Activated CD4-positive, alpha-beta T cell treated with anti-CD3 and anti-CD28 coated beads, Interleukin-2, amount 50 U/mL, for 4 hours (primary cell): ENCODE measurements around the gene MID1IP1.

ENCODE experiments used
- DNase-seq, 2 experiments: peaks; one replicate each; pipeline ENCODE4 v3.0.0-alpha.2; 2020

MID1IP1 gene

DNA sequence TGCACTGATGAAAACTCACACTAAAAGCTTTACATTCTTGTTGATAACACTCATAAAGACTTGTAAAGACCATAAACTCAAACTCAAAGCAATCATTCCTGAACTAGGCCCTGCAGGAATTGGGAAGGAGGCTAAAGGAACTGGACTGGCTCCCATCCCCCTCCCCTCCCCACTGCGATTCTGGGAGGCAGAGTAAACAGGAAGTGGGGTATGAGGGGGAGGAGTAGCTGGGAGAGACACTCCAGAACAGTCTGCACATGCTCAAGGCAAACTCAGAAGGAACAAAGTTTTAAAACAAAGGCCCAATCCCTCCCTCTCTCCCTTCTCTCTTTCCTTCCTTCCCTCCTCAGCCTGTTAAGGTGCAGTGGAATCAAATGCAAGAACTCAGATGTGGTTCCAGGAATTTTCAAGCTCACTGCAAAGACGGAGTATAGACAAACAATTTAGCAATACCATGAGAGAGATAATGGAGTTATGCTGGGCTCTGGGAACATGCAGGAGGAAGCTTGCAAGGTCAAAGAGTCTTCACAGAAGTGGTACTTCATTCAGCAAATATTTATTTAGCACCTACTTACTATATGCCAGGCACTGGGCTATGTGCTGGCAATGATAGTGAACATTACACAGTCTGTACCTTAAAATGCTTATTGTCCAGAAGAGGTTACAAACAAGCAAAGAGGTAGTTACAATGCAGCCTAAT lies 15.9 kb downstream of the MID1IP1 start:
- no peak for DNase-seq

DNA sequence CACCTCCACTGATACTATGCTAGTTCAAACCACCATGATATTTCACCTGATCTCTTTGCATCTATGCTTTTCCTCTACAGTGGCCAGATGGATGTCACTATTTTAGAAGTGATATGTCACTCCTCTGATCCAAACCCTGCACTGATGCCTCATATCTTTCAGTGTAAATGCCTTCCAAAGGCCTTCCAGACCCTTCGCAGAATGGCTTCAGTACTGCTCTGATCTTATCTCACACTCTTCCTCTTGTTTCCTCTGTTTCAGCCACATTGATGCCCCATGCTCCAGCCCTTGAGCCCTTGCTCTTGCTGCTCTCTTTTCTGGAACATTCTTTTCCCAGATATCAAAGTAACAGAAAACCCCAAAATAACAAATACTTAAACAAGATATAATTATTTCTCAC lies 17.9 kb downstream of the MID1IP1 start:
- no peak for DNase-seq

DNA sequence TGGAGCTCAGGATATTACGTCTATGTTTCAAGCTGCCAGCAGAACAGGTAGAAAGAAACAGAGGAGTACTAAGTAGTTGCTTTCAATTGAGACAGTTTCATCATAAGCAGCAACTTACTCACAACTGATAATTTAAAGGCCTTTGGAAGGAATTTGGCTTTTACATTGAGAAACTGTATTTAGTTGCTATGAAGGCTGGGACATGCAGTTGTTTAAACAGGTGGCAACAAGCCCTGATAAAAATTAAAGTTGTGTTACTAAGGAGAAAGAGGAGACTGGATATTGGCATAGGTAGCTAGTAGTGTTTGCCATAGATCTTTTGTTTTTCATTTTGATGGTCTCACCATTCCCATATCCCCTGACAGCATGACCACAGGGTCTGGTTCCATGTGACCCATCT lies 18.4 kb downstream of the MID1IP1 start:
- no peak for DNase-seq

DNA sequence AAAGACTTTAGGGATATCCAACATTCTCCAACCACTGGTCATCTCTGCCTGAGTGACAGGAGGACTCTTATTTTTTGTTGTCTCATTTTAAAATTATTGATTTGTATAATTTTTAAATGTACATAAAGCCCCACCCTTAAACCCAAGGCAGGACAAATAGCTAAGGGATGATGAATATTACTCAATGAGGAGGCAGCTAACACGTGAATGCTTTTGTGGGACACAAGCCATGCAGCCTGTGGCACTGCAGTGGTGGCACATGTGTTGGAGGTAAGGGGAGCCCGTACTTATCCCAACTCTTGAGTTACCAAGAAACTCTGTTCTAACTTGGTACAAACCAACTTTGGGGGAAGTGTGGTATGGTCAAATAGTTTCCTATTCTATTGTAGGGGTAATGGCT lies 19.5 kb downstream of the MID1IP1 start:
- no peak for DNase-seq

DNA sequence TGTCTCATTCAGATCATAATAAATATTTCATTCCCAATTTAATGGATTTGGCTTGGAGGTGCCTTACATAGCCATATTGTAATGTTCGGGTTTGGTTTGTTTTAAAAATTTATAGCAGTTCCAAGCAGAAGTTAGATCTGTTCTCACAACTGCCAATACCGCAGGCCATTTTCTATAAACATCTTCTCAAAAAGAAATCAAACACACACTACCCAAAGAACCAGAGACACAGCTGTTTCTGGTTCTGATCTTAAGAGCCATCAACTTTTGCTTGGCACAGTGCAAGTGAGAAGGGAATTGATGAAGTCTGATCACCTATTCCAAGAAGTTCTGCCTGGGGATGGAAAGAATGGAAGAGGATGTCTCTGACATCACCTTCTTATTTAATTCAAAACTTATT lies 22.9 kb downstream of the MID1IP1 start:
- DNase-seq, result no peak

DNA sequence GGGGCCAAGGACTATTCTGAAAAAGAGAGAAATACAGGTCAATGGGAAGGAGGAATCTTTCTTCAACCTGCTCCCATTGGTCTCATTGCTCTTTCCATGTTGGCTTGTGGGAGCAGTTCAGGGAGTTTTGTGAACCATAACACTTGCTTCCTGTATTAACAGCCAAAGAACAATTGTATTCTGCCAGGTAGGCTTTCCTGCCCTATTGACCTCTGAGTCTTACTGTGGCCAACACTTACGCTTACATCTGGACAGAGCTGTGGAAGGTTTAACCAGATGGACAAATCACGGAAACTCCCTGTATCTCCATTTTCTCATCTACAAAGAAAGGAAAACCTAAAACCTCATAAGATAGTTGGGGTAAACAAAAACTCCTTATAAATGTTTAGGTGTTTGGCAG lies 30.7 kb downstream of the MID1IP1 start:
- DNase-seq, result no peak

DNA sequence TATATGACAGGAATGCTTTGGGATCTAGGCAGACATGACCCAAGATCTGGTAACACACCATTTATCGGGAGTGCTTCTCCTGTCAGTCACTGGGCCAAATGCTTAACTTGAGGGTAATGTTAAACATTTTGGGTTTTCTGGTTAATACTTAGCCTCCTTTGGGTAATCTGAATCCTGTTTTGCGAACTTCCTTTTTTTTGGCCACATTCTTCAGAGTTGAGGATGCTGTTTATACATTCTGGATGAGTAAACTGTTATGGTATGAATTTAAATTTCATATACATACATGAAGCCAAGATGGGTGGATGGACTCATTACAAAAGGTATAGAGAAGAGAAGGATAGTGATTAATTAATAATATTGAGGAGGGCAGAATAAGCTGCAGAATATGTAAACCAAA lies 36.1 kb downstream of the MID1IP1 start:
- DNase-seq, result no peak

DNA sequence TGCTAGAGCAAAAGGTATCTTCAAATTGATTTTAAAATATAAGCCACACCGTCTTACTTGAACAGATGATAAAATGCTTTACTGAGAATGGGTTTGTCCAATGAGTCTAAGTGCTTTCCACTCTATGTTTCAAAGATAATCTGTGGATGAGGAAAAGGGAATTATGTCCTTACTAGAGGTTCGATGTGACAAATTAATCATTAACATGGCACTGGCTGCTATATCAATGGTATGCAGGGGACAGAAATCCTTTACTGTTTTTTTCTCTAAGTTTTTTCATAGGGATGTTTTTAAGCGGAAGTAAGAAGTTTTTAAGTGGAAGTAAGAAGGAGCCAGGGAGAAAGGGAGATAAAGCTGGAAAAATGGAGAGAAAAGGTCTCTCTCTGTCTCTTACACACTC lies 38.0 kb downstream of the MID1IP1 start:
- DNase-seq, result no peak

DNA sequence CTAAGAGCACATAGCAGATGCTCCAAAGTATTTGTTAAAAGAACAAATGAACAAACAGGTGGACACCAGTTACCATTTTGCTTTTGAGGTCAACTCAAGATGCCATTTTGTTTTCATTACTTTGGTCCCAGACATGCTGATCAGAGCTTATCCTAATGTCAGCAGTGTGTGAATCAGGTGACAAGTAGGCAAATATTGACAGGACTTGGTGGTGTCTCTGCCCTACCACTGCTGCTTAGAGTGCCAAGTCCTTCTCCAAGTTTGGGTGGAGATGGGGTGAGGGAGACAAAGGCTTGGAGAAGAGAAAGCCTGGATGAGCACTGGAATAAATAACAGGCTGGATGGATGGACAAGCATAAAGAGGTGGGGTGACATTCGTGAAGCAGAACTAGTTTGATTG lies 38.7 kb downstream of the MID1IP1 start:
- DNase-seq, result no peak

DNA sequence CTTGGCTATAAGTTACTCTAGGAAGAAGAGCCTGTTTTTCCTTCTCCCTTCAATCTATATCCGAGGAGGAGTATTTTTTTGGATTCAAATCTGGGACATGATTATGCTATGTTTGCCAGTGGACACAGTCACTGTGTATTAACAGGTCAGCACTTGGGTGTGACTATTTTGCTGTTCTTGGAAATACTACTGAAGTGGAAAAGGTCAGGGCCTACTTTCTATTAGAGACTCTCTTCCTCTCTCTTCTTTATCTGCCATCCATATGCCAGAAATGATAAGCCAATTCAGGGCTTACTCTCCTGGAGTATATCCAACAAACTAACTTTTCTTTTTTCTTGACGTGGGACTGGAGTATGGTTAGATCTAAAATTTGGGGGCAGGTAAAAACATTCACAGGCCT lies 40.5 kb downstream of the MID1IP1 start:
- DNase-seq, result no peak

DNA sequence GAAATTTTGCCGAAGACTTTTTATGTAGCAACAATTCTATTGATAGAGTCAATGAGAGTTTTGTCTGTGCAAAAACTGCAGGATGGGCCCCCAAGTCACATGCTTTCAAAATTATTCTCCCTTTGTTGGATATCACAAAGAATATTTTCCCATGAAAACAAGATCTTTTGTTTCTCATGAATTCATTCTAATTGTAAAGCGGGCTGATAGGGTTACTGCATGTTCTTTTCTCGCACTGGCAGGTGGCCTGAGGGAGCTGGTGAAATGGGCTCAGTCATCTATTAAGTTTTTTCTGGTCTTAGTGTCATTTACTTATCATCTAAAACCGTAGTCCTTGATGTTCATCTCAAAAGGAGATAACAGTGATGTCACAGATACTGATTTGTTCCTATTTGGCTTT lies 44.2 kb downstream of the MID1IP1 start:
- no peak for DNase-seq

DNA sequence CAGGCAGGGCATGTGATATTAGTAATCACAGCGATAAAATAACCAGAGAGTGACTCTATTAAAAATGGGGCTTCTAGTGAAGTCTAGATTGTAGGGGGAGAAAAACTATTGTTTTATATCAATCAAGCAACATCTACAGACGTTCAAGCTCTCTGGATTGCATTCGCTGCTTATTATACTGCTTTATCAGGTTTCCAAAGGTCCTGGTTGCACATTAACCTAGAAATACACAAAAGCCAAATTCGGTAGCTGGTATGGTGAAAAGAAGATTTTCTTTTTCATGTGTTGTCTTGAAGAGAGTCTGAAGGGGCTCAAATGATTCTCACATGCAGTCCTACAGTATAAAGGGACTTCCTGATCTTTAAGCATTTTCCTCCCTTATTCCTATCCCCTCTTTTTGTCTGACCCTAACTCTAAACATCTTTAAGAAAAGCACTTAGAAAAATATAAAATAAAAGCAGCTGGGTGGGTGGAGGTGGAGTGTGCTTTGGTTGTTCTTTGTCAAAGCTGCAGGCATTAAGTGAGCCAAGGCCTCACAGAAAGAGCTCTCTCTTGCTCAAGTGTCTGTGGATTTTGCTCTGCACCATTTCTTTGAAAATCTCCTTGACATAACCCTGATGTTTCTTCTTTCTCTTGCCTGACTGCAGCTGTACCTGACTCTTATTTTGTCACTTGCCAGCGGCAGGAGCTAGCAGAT lies 46.1 kb downstream of the MID1IP1 start:
- no peak for DNase-seq

DNA sequence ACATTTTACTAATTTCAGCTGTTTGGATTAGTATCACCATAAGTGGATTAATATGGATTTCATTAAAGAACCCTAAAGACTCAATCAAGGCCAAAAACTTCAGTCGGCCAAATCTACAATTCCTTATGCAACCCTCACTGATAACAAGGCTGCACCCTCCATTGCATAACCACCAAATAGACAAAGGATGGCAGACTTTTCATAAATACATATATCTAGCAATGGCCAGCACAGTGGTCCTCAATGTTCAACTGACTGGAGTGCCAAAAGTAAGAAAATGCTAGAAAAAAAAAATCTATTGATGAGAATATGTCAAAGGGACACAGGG lies 46.6 kb downstream of the MID1IP1 start:
- no peak for DNase-seq

DNA sequence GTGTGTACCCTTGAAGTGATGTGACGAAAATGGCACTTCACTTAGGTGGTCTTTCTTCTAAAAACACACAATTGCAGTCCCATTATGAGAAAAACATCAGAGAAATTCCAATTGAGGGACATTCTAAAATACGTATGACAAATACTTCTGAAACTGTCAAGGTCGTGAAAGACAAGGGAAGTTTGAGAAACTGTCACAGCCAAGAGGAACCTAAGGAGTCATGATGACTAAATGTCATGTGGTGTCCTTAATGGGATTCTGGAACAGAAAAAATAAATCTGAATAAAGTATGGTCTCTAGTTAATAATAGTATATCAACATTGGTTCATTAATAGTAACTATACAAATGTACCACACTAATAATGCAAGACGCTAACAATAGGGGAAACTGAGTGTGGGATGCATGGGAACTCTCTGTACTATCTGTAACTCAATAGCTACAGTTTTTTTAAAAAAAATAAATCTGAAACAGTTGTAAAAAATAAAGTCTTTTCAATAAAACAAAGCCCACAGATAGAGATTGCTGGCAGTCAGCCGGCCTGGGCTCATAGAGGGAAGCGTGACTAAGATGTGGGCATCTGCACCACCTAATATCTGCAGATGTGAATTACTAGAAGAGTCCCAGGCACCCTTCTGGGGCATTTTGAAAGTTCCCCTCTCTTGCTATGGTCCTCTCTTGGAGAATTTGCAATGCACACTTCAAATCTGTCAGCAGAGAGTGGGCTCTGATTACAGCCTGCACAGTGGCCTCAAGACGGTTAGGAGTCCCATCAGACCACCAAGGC lies 47.6 kb downstream of the MID1IP1 start:
- DNase-seq, result no peak

DNA sequence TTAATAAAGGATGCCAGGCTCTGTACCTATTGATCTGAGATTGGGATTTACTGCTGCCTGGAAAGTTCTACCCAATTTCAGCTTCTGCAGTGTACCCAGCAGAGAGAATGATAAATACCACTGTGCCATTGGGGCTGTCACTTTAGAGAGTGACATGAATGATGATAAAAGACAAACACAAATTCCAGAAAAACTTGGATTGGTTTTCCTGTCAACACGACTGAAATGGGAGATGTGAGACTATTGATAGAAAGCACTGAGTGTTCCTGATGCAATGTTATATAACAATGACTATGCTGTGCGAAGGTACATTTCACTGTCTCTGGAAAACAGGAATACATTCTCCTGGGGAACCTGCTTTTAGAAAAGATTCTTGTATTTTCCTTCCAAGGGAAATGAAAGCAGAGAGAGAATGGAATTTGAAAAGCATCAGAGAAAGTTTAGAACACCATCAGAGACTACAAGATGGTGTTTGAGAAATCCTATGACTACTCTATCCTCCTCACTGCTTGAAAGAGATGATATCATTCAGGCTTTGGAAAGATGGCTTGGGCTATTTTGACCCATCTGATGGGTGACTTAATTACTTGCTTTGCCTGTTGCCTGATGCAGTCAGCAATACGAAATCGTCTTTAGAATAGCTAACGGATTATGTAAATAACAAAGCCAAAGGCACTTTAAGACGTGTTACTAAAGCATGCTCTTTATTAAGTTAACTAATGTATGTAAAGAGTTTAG lies 49.7 kb downstream of the MID1IP1 start:
- DNase-seq, result no peak

DNA sequence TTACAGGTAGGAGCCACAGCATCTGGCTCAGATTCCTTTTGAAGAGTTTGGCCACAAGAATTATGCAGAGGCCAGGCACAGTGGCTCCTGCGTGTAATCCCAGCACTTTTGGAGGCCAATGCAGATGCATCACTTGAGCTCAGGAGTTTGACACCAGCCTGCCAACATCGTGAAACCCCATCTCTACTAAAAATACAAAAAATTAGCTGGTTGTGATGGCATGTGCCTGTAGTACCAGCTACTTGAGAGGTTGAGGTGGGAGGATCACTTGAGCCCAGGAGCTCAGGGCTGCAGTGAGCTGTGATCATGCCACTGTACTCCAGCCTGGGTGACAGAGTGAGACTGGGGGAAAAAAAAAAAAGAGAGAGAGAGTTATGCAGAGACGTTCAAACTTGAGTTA lies 53.0 kb downstream of the MID1IP1 start:
- DNase-seq, result no peak
